ENCODE results near the gene LRRC3. TPM values are rescaled to one million over a fixed set of nuclear protein-coding genes. Genes with fewer than 3 reads are reported as not detected.

Gene LRRC3
- total and polyA plus RNA-seq, 2 donors (not counting 3 experiments of a cell fraction or from before 2014, with no cell fraction given) = 4.8 to 4.9 TPM

DNA sequence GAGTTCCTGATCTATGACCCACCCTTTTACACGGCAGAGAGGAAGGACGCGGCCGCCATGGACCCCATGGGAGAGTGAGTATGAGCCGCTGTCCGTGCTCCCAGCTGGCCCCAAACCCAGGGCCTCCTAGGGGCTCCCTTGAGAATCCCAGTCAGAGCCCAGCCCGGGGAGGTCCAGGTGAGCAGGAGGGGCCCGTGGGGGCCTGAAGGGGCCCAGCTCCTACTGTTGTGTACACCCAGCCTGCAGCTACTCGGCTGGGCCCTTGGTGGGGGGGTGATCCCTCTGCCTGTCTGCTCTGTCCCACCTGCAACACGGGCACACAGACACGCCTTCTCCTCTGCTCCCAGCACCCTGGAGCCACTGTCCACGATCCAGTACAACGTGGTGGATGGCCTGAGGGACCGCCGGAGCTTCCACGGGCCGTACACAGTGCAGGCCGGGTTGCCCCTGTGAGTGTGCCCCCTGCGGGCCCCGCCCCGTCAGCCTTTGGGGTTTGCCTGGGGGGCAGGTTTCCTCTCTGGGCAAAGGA, 28.6 kb upstream of the LRRC3 start:
- CTCF ChIA-PET = no interaction called here
- intact Hi-C loops (cut with micrococcal nuclease) = no loop called here

DNA sequence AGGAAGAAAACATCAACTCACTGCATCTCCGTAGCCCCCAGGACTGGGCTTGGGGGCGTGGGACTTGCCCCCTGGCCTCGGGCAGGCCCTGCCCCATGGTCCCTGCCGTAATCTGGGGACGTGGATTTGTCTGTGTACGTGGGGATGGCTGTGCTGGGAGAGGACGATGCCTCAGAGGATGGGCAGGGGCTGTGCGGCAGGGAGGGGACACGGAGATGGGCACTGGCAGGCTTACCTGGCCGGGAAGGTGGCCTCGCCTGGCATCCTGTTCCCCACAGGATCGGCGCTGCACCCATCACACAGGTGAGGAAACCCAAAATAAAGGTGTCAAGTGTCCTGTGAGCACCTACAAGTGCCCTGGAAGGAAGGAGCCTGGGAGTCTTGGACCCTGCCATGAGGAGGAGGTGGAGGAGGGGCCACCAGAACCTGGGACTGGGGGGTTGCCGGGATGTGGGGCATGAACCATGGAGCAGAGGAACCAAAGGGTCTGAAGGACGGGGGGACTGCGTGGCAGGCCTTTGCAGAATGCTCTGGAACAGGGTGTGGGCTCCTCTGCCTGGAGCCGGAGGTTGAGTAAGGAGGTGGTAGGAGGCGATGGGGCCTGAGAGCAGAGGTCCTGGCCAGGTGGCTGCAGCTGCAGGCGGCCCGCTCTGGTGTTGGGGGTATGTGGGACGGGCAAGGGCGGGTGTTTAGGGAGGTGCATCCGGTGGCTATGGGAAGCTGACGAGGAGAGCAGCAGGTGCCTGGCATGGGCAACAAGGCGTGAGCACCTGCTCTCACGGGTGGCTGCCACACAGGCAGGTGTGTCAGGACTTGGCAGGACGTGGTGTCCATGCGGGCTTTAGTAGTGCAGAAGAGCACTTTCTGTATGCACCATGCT, 27.8 kb upstream of the LRRC3 start:
- H3K4me2 ChIP-seq (ENCODE audit: insufficient read depth, low read length) = no peak overlapping the region
- BruUV-seq (replicated peaks) = no TSS peak
- dilution Hi-C loops (cut with MboI; ENCODE audit: extremely low pct_ligation_motif_present, low sequenced_read_pairs) = no loop called here
- intact Hi-C loops (cut with micrococcal nuclease) = no loop called here
- FAIRE-seq = no peak
- H3K27me3 ChIP-seq (ENCODE audit: control insufficient read depth in 2 of 2, insufficient read depth in 2 of 2, low read length in 2 of 2) = no peaks in the 10 kb centered on the region
- H3K9ac ChIP-seq (replicated peaks; ENCODE audit: extremely low read depth, insufficient read depth, low read length) = no peak overlapping the region
- H3K79me2 ChIP-seq (ENCODE audit: control insufficient read depth, insufficient read depth, low read length) = no peaks in the 10 kb centered on the region
- no peak for DNase-seq (ENCODE audit: low read depth, low spot score)
- H2AFZ ChIP-seq (ENCODE audit: low read depth, low read length) = no peak overlapping the region
- TF ChIP-seq EZH2 (IDR thresholded peaks at IDR 0.05; ENCODE audit: borderline replicate concordance, low read depth, low read length, severe bottlenecking) (no peak), FOS (IDR thresholded peaks at IDR 0.05; ENCODE audit: borderline replicate concordance, insufficient read depth, low read length) (no peak), JUN (IDR thresholded peaks at IDR 0.05; ENCODE audit: borderline replicate concordance, insufficient read depth, insufficient read length, low read depth) (no peak), MYC (IDR thresholded peaks at IDR 0.05; ENCODE audit: low read depth, low read length) (no peak), POLR2A (IDR thresholded peaks at IDR 0.05; ENCODE audit: low read depth, low read length) (no peak), GATA2 (IDR thresholded peaks at IDR 0.05; ENCODE audit: insufficient read depth, insufficient read length, low read depth, low read length) (no peak), POLR2AphosphoS5 (IDR thresholded peaks at IDR 0.05; ENCODE audit: insufficient read depth, low read depth, low read length) (no peak)
- TF ChIP-seq, protein P1, sequence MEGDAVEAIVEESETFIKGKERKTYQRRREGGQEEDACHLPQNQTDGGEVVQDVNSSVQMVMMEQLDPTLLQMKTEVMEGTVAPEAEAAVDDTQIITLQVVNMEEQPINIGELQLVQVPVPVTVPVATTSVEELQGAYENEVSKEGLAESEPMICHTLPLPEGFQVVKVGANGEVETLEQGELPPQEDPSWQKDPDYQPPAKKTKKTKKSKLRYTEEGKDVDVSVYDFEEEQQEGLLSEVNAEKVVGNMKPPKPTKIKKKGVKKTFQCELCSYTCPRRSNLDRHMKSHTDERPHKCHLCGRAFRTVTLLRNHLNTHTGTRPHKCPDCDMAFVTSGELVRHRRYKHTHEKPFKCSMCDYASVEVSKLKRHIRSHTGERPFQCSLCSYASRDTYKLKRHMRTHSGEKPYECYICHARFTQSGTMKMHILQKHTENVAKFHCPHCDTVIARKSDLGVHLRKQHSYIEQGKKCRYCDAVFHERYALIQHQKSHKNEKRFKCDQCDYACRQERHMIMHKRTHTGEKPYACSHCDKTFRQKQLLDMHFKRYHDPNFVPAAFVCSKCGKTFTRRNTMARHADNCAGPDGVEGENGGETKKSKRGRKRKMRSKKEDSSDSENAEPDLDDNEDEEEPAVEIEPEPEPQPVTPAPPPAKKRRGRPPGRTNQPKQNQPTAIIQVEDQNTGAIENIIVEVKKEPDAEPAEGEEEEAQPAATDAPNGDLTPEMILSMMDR (IDR thresholded peaks at IDR 0.05; ENCODE audit: extremely low read depth in 1 of 2, insufficient read depth in 1 of 2, low read depth in 1 of 2, low read length in 2 of 2) = no peak
- TF ChIP-seq, protein P2, sequence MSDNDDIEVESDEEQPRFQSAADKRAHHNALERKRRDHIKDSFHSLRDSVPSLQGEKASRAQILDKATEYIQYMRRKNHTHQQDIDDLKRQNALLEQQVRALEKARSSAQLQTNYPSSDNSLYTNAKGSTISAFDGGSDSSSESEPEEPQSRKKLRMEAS (IDR thresholded peaks at IDR 0.05; ENCODE audit: insufficient read depth, insufficient read length) = no peak
- no peak overlapping the region for H3K27ac ChIP-seq (ENCODE audit: insufficient read depth, low read depth, low read length)
- POLR2A ChIA-PET = no interaction called here
- H3K4me1 ChIP-seq (ENCODE audit: control insufficient read depth, extremely low read depth, insufficient read depth, low read length) = no peaks in the 10 kb centered on the region
- no peaks in the 10 kb centered on the region for H3K36me3 ChIP-seq (ENCODE audit: control insufficient read depth in 2 of 2, extremely low read depth in 1 of 2, insufficient read depth in 2 of 2, low read length in 2 of 2)
- CTCF ChIA-PET = no interaction called here
- no peaks in the 10 kb centered on the region for H3K9me1 ChIP-seq (replicated peaks; ENCODE audit: control insufficient read depth, extremely low read depth, insufficient read depth, low read length)
- H4K20me1 ChIP-seq (replicated peaks; ENCODE audit: control insufficient read depth, extremely low read depth, insufficient read depth, low read length) = no peaks in the 10 kb centered on the region
- no peaks in the 10 kb centered on the region for H3K9me3 ChIP-seq (replicated peaks; ENCODE audit: control insufficient read depth, insufficient read depth, low read length)
- no peak overlapping the region for H3K4me3 ChIP-seq (replicated peaks in 1 of 3; ENCODE audit: insufficient read depth in 1 of 3, low read depth in 1 of 3, low read length in 3 of 3)

More for the DNA sequence above, 28.6 kb upstream of the LRRC3 start:
- Histone ChIP-seq H3K9me3 (replicated peaks; ENCODE audit: control insufficient read depth, insufficient read depth, low read length) (no peaks in the 10 kb centered on the region), H2AFZ (ENCODE audit: low read depth, low read length) (no peak overlapping the region), H3K9ac (replicated peaks; ENCODE audit: extremely low read depth, insufficient read depth, low read length) (no peak overlapping the region), H3K27ac (ENCODE audit: insufficient read depth, low read depth, low read length) (no peak overlapping the region), H3K27me3 (ENCODE audit: control insufficient read depth in 2 of 2, insufficient read depth in 2 of 2, low read length in 2 of 2) (no peaks in the 10 kb centered on the region), H4K20me1 (replicated peaks; ENCODE audit: control insufficient read depth, extremely low read depth, insufficient read depth, low read length) (no peaks in the 10 kb centered on the region), H3K9me1 (replicated peaks; ENCODE audit: control insufficient read depth, extremely low read depth, insufficient read depth, low read length) (no peaks in the 10 kb centered on the region), H3K79me2 (ENCODE audit: control insufficient read depth, insufficient read depth, low read length) (no peaks in the 10 kb centered on the region), H3K4me2 (ENCODE audit: insufficient read depth, low read length) (no peak overlapping the region), H3K36me3 (ENCODE audit: control insufficient read depth in 2 of 2, extremely low read depth in 1 of 2, insufficient read depth in 2 of 2, low read length in 2 of 2) (no peaks in the 10 kb centered on the region), H3K4me3 (replicated peaks in 1 of 3; ENCODE audit: insufficient read depth in 1 of 3, low read depth in 1 of 3, low read length in 3 of 3) (no peak overlapping the region), H3K4me1 (ENCODE audit: control insufficient read depth, extremely low read depth, insufficient read depth, low read length) (no peaks in the 10 kb centered on the region)
- dilution Hi-C loops (cut with MboI; ENCODE audit: extremely low pct_ligation_motif_present, low sequenced_read_pairs) = no loop called here
- no TSS peak for BruUV-seq (replicated peaks)
- POLR2A ChIA-PET = no interaction called here
- DNase-seq (ENCODE audit: low read depth, low spot score) (no peak), FAIRE-seq (no peak)
- TF ChIP-seq EZH2 (IDR thresholded peaks at IDR 0.05; ENCODE audit: borderline replicate concordance, low read depth, low read length, severe bottlenecking) (no peak), MYC (IDR thresholded peaks at IDR 0.05; ENCODE audit: low read depth, low read length) (no peak), FOS (IDR thresholded peaks at IDR 0.05; ENCODE audit: borderline replicate concordance, insufficient read depth, low read length) (no peak)
- TF ChIP-seq, protein P2 (IDR thresholded peaks at IDR 0.05; ENCODE audit: insufficient read depth, insufficient read length) = no peak

Measured in endothelial cell of umbilical vein (primary cell).